T-helper 2 cell treated with Interferon-gamma antibody and Interleukin-4, amounts not matched to agents 5 μg/mL and 100 μg/mL, for 36 hours (primary cell): ENCODE measurements around the gene SERTAD2.

Experiments
- DNase-seq: peaks from one replicate; pipeline ENCODE4 v3.0.0; 2021; ENCODE audit warnings: low spot score
- H3K27ac Mint-ChIP-seq: one replicate; pipeline ENCODE4 v1.8.0; 2021; ENCODE audit warnings: mild to moderate bottlenecking, mixed read lengths
- H3K27me3 Mint-ChIP-seq: one replicate; pipeline ENCODE4 v1.8.0; 2021; ENCODE audit warnings: low read depth, mixed read lengths
- H3K36me3 Mint-ChIP-seq: one replicate; pipeline ENCODE4 v1.8.0; 2021; ENCODE audit warnings: low read depth, mixed read lengths
- H3K4me1 Mint-ChIP-seq: one replicate; pipeline ENCODE4 v1.8.0; 2021; ENCODE audit warnings: low read depth, mixed read lengths
- H3K4me3 Mint-ChIP-seq: one replicate; pipeline ENCODE4 v1.8.0; 2022; ENCODE audit warnings: mild to moderate bottlenecking, moderate library complexity, mixed read lengths
- H3K9me3 Mint-ChIP-seq: one replicate; pipeline ENCODE4 v1.8.0; 2021; ENCODE audit warnings: mixed read lengths

Gene SERTAD2

DNA sequence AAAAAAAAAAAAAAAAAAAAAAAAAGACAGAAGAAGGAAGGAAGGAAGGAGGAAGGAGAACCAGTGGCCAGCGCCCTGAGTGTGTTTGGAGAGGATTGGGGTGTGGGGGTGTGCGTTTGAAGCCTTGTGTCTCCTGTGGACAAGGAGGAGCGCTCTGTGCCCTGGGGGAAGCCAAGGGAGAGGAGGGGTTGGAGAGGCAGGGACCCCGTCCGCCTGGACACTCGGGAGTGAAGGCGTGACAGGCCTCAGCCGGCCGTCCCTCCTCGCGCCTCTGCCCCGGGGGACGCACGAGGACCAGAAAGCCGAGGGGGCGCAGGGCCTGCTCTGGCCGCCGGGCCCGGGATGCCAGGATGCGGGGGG lies 44.9 kb downstream of the SERTAD2 start:
- Mint-ChIP-seq H3K36me3 (no peaks in the 10 kb centered on the region), H3K4me3 (peak overlapping the region; percentile 68), H3K9me3 (peaks cover 11% of the 10 kb centered on the region), H3K27me3 (peaks cover 15% of the 10 kb centered on the region), H3K27ac (peak overlapping the region; percentile 85), H3K4me1 (peaks cover 35% of the 10 kb centered on the region)
- DNase-seq: no peak

DNA sequence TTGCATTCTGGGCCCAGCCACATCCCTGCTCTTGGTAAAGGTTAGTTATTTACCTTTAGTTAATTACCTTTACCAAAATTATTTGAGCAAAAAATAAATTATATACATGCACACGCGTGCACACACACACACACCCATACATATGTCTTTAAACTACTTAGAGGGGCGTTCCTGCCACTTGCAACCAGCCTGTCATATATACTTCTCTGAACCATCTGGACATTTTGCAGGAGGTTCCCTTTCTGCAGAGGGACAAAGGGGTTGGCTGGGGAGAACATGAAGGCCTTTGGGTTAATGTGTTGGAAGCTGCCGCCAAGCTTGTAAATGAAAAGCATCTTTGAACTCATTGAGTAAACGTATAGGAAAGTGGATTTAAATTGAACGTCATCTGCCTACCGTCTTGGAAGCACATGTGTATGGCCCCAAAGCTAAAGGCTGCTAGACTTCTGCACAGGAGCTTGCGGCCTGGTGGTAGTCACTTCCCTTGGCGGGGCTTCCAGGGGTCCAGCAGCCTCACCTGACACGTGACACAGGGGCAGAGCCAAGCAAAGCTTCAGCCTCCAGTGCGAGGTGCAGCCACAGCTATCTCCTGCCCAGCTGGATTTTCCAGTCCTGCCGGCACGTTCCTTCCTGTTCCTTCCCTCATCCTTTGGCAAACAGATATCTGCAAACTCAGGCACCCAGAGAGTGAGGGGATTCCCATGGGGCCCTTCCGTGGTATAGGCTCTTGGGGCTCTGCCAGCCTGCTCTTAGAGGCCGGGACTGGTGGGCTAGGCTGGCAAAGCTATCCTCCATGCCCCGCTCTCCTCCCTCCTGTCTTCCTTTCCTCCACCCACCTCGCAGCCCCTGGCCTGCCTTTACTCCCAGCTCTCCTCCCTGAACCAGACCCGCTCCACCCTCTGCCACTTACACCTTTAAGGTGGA lies 46.1 kb downstream of the SERTAD2 start:
- no peak for DNase-seq
- Mint-ChIP-seq H3K27me3 (peaks cover 11% of the 10 kb centered on the region), H3K4me1 (peaks cover 30% of the 10 kb centered on the region), H3K4me3 (peak overlapping the region; percentile 68), H3K9me3 (peaks cover 11% of the 10 kb centered on the region), H3K36me3 (no peaks in the 10 kb centered on the region), H3K27ac (peak overlapping the region; percentile 85)

DNA sequence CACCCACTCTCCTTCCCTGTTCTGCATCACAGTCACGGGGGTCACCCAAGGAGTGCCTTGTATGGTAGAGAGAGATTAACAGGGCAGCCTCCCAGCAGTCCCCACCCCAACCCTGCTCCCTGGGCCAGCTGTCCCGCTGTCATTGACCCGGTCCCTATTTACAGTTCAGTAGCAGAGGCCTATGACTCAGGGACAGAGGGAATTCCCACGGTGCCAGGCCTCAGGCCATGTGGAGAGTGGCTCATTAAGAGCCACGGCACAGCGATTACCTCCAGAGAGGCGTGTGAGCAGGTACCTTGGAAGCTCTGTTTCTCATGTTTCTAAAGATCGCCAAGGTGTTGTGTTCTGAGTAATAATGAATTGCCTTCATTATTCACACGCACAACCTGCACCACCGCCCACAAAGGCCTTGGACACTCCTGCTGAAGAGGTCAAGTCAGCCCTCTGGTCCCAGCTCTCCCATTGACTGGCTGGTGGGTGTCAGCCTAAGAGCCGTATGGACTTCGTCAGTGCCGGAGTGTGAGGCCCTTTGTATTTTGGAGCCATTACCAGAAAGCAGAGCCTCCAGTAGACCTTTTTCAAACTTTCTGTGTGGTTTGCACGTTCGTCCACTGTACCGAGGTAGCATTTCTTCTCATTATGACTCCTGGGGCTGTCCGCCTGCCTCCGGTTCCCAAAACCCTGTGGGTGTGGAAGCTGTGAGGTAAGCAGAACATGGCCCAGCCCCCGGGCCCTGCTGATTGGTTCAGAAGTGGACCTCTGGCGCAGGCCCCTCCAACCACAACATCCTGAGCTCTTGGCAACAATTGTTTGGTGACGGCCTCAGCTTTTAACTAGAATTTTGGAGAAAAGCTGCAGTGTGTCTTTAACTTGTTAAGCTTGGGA lies 47.0 kb downstream of the SERTAD2 start:
- peak overlapping the region; percentile 68 for H3K4me3 Mint-ChIP-seq
- no peaks in the 10 kb centered on the region for H3K36me3 Mint-ChIP-seq
- peaks cover 7% of the 10 kb centered on the region for H3K27me3 Mint-ChIP-seq
- peaks cover 11% of the 10 kb centered on the region for H3K9me3 Mint-ChIP-seq
- peak; percentile 94 for DNase-seq
- peaks cover 30% of the 10 kb centered on the region for H3K4me1 Mint-ChIP-seq
- peak overlapping the region; percentile 79 for H3K27ac Mint-ChIP-seq

DNA sequence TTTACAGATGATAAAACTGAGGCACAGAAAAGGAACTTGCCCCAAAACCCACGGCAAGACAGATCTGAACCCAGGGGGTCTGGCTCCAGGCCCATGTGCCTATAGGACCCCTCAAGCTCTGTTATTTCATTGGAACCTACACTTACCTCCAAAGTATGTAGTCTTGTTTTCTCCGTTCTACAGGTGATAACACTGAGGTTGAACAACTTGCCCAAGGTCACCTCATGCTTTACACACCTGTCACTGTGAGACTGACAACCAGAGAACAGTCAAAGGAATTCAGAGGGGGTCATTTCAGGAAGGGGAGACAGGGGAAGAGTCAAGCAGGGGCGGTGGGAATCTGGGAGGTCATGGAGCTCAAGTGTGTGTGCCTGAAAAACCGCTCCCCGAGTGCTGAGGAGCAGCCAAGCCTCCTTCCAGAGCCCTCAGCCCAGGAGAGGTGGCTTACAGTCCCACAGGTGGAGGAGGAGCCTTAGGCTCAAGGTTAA lies 47.7 kb downstream of the SERTAD2 start:
- H3K27ac Mint-ChIP-seq: peak overlapping the region; percentile 58
- H3K9me3 Mint-ChIP-seq: peaks cover 11% of the 10 kb centered on the region

DNA sequence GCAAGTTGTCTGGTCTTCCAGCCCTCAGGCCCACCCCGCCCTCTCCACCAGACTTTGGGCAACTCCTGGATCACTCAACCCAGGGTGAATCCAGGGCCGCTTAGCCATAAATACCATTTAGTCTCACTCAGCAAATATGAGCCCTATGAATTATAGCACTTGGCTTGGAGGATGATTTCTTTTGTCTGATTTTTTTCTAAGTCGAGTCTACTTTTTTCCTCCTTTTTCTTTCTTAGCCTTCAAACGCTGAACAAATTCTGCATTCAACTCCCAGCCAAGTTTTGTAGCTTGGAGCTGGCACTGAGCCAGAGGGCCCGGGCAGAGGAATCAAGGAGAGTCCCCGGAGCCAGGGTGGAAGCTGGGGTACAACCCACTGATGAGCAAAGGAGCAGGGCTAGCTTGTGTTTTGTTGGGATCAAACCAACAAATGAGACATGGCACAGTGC lies 48.7 kb downstream of the SERTAD2 start:
- H3K4me3 Mint-ChIP-seq: no peak overlapping the region
- H3K9me3 Mint-ChIP-seq: peaks cover 11% of the 10 kb centered on the region
- H3K4me1 Mint-ChIP-seq: peaks cover 30% of the 10 kb centered on the region
- no peaks in the 10 kb centered on the region for H3K27me3 Mint-ChIP-seq
- no peaks in the 10 kb centered on the region for H3K36me3 Mint-ChIP-seq
- no peak for DNase-seq
- no peak overlapping the region for H3K27ac Mint-ChIP-seq

More for the DNA sequence above, 47.7 kb downstream of the SERTAD2 start:
- Mint-ChIP-seq H3K27me3 (peaks cover 4% of the 10 kb centered on the region), H3K36me3 (no peaks in the 10 kb centered on the region), H3K4me3 (no peak overlapping the region), H3K4me1 (peaks cover 30% of the 10 kb centered on the region)
- DNase-seq: no peak

DNA sequence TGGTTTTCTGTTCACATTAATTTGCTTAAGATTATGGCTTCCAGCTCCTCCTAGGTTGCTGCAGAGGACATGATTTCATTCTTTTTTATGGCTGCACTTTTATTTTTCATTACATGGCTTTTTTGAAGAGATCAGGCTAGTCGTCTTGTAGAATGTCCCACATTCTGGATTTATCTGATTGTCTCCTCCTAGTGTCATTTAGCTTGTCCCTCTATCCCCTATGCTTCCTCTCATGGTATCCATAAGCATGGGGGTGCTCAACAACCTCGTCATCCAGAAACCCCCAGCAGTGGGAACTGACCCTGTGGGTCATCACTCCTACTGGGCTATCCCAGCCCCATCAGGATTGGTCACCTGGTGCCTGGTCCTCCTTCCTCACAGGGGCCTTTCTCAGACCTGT lies 49.6 kb downstream of the SERTAD2 start:
- H3K27me3 Mint-ChIP-seq: no peaks in the 10 kb centered on the region
- peaks cover 11% of the 10 kb centered on the region for H3K9me3 Mint-ChIP-seq
- H3K36me3 Mint-ChIP-seq: no peaks in the 10 kb centered on the region
- no peak overlapping the region for H3K27ac Mint-ChIP-seq
- peaks cover 33% of the 10 kb centered on the region for H3K4me1 Mint-ChIP-seq
- no peak overlapping the region for H3K4me3 Mint-ChIP-seq
- no peak for DNase-seq

DNA sequence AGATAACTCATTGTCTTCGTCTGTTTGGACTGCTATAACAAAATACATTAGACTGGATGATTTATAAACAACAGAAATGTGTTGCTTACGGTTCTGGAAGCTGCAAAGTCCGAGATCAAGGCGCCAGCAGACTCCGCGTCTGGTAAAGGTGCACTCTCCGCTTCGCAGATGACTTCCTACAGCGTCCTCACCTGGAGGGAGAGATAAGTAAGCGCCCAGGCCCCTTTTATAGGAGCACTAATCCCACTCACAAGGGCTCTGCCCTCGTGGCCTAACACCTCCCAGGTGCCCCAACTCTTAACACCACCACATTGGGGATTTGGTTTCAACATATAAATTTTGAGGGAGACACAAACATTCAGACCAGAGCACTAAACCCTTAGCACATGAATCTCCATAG lies 51.3 kb downstream of the SERTAD2 start:
- H3K9me3 Mint-ChIP-seq: peaks cover 11% of the 10 kb centered on the region
- no peak overlapping the region for H3K4me3 Mint-ChIP-seq
- H3K27ac Mint-ChIP-seq: no peak overlapping the region
- DNase-seq: no peak
- H3K36me3 Mint-ChIP-seq: no peaks in the 10 kb centered on the region
- H3K27me3 Mint-ChIP-seq: no peaks in the 10 kb centered on the region
- H3K4me1 Mint-ChIP-seq: peaks cover 25% of the 10 kb centered on the region

DNA sequence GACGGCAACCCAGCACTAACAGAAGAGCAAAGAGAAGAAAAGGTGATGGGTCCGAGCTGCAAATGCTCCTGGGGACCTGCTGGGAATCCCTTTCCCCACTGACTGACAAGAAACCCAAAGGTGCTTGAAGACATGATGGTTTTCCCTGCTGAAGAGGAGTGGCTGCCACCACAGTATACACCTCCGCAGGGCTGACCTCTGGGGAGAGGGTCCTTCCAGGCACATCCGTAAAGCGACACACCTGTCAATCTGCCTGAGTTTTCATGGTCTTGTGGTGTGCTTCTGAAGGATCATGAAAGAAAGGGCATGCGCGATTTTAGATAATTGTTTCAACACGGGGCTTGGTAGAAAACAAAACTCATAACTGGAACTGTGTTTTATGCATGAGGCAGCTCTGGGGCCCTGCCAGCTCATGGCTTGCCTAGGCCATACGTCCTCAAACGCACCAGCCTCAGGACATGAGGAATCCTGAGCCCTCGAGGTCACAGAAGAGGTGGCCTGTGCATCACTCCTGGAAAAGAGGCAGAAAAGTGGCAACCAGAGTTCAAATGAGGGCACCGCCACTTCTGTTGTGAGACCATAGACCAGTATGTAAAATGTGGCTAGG lies 51.8 kb downstream of the SERTAD2 start:
- H3K9me3 Mint-ChIP-seq: peaks cover 11% of the 10 kb centered on the region
- H3K4me1 Mint-ChIP-seq: peaks cover 20% of the 10 kb centered on the region
- H3K27me3 Mint-ChIP-seq: no peaks in the 10 kb centered on the region
- no peak for DNase-seq
- no peak overlapping the region for H3K4me3 Mint-ChIP-seq
- H3K27ac Mint-ChIP-seq: no peak overlapping the region
- no peaks in the 10 kb centered on the region for H3K36me3 Mint-ChIP-seq

DNA sequence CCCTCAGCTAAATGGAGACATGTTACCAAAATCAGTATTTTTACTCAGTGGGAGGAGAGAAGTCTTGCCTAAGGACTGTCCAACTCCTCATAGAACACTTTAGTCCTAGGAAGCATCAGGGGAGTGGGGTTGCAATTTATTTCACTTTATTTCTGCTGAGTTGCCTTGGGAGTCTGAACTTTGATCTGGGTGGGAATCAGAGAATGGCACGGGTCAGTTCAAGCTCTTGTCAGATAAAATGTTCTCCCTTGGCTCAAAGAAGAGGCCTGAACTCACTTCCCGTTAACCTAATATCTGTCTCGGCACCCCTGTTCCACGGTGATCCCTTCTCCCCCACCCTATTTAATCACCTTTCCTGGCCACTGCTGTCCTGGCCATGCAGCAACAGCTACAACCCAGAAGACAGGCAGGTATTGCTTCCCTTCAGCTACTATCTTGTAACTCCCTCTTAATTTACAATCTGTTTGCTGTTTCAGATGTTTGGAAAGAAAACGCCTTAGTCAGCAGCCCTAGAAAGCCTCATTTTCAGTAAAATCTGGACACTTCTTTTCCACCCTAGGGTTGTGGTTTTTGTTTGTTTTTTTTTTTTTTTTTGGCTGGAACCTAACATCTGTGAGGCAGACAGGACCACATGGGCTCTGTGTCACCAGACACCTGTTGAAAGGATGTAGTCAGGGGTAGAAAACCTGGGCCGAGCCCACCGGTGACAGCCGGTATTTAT lies 52.5 kb downstream of the SERTAD2 start:
- H3K9me3 Mint-ChIP-seq: peaks cover 11% of the 10 kb centered on the region
- no peaks in the 10 kb centered on the region for H3K36me3 Mint-ChIP-seq
- H3K27me3 Mint-ChIP-seq: no peaks in the 10 kb centered on the region
- no peak overlapping the region for H3K4me3 Mint-ChIP-seq
- peaks cover 14% of the 10 kb centered on the region for H3K4me1 Mint-ChIP-seq
- H3K27ac Mint-ChIP-seq: no peak overlapping the region
- no peak for DNase-seq

DNA sequence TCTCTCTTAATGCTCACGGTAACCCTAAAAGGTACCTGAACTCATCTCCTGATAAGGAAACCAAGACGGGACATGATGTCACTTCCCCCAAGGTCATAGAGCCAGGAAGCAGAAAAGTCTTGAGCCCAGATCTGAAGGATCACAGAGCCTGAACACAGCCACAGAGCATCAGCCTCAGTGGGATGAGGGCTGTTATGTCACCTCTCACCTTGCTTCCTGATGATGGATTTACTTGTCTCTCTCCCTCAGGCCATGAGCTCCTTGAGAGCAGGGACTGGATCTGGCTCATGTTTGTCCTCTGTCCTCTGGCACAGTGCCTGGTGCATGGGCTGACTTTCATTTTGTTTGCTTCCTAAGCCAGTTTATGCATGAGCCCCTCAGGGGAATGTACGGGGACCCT lies 54.2 kb downstream of the SERTAD2 start:
- Mint-ChIP-seq H3K9me3 (peaks cover 6% of the 10 kb centered on the region), H3K27ac (no peak overlapping the region), H3K36me3 (no peaks in the 10 kb centered on the region), H3K4me1 (peaks cover 8% of the 10 kb centered on the region), H3K4me3 (no peak overlapping the region), H3K27me3 (no peaks in the 10 kb centered on the region)
- no peak for DNase-seq

DNA sequence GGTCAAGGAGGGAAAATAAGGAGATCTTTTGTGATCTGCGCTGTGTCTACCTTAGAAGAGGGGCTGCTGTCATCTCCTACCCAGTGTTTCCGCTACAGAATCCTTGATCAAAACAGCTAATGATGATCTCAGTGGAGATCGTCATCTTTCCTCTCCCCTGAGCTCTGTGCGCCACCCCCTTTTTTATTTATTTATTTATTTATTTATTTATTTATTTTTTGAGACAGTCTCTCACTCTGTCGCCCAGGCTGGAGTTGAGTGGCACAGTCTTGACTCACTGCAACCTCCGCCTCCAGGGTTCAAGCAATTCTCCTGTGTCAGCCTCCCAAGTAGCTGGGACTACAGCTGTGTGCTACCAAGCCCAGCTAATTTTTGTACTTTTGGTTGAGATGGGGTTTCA lies 55.5 kb downstream of the SERTAD2 start:
- Mint-ChIP-seq H3K4me1 (peaks cover 8% of the 10 kb centered on the region), H3K36me3 (no peaks in the 10 kb centered on the region), H3K9me3 (no peaks in the 10 kb centered on the region), H3K4me3 (no peak overlapping the region), H3K27ac (no peak overlapping the region), H3K27me3 (no peaks in the 10 kb centered on the region)
- DNase-seq: no peak

DNA sequence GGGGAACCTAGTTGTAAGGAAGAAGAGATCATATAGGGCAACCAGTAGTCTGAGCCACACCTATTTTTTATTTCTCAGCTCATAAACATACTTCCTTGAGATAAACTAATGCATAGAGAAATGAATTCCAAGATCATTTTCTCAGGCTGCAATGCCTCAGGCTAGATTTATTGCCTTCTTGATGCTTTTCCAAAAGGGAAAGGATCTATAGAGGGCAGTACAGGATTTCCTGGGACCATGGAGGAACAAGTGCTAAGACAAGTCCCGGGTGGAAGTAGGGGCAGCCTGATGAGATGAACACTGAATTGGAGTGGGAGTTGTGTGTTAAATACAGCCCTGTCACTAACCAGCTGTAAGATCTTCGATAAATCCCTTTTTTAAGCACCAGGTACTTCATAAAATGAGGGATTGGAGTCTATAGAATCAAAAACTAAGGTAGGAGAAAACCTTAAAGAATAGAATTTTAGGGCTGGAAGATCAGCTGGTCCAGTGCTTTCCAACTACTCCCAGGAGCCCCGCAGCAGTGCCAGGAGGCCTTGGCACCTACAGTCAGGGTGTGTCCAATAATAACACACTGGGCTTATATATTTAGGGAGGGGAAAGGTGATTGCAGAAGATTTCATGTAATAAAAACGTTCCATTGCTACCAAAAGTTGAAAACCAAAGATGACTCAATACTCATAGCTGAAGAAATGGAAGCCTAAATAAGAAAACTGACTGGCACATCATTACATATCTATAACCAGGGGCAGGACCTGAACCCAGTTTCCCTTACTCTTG lies 58.1 kb downstream of the SERTAD2 start:
- H3K27ac Mint-ChIP-seq: no peak overlapping the region
- DNase-seq: no peak
- no peaks in the 10 kb centered on the region for H3K27me3 Mint-ChIP-seq
- H3K9me3 Mint-ChIP-seq: no peaks in the 10 kb centered on the region
- H3K4me1 Mint-ChIP-seq: peaks cover 8% of the 10 kb centered on the region
- no peak overlapping the region for H3K4me3 Mint-ChIP-seq
- peaks cover 15% of the 10 kb centered on the region for H3K36me3 Mint-ChIP-seq
